CD4-positive, alpha-beta T cell treated with Interferon alpha-2 for 1 hour (primary cell): ENCODE measurements around the gene ADCY9.
"Not testable (repeated sequence)": the region's sequence is repeated elsewhere in the genome, so short reads cannot be mapped to it uniquely, and the experiment has no call there.

Experiments
- DNase-seq, 2 donors: peaks; one replicate each; pipeline ENCODE4 v3.0.0-alpha.2; 2020 to 2022

The ADCY9 gene

DNA sequence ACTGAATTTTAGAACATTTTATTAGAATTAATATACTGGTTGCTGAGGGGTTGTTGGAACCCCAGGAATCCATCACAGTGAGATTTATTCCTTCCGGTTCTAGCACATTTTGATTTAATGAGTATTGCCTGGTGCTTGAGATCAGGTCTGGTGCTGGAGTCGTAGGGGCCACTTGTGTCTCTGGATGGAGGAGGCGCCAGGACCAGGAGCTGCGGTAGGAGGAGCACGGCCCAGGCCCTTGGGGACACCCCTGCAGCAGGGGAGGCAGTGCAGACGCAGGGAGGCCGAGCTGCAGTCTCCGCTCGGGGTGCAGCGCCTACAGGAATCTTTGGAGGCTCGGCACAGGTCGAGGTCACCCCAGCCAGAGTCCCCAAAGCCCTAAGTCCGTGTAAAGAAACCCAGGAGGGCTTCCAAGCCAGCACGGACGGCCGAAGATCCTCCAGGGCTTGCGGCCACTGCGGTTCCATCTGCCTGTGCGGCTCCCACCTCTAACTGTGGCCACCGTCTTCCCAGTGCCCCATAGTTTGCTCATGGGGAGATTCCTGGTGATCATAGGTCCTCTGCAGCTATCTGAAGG, 169.6 kb downstream of the ADCY9 start:
- no peak for DNase-seq

DNA sequence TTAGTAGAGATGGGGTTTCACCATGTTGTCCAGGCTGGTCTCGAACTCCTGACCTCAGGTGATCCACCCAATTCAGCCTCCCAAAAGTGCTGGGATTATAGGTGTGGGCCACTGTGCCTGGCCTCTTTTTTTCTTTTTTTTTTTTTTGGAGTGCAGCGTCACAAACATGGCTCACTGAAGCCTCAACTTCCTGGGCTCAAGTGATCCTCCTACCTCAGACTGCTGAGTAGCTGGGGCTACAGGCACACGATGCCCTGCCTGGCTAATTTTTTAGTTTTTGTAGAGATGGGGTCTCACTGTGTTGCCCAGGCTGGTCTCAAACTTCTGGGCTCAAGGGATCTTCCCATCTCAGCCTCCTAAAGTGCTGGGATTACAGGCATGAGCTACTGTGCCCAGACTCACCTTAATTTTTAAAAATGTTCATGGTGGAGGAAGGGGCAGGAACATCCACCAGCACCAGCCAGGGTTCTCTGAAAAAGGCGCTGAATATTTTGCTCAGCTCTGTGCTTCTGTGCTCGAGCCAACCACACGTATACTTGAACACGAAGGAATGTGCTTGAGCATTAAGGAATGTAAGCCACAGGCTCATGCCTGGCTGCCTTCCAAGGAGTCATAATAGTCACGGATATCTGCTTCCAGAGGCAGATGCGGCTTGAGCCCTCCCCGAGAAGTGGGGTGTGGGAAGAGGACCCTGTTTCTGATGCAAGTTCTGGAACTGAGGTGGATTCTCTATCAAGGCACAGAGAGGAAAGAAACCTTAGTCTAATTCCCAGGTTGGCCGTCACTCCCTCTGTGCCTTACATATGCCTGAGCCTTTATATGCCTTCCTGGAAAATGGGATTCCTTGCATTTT, 170.3 kb downstream of the ADCY9 start:
- no peak for DNase-seq

DNA sequence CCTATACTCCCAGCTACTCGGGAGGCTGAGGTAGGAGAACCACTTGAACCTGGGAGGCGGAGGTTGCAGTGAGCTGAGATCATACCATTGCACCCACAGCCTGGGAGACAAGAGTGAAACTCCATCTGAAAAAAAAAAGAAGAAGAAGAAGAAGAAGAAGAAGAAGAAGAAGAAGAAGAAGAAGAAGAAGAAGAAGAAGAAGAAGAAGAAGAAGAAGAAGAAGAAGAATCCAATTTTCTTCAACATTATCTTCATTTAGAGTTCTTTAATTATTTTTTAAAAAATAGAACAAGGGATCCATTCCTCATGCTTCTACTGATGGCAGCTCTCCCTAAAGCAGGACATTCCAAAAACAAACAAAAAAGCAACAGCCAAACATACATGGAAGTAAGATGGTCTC, 171.8 kb downstream of the ADCY9 start:
- DNase-seq: not testable (repeated sequence)

DNA sequence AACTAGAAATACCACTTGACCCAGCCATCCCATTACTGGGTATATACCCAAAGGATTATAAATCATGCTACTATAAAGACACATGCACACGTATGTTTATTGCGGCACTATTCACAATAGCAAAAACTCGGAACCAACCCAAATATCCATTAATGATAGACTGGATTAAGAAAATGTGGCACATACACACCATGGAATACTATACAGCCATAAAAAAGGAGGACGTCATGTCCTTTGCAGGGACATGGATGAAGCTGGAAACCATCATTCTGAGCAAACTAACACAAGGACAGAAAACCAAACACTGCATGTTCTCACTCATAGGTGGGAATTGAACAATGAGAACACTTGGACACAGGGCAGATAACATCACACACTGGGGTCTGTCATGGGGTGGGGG, 174.1 kb downstream of the ADCY9 start:
- DNase-seq: not testable (repeated sequence)

DNA sequence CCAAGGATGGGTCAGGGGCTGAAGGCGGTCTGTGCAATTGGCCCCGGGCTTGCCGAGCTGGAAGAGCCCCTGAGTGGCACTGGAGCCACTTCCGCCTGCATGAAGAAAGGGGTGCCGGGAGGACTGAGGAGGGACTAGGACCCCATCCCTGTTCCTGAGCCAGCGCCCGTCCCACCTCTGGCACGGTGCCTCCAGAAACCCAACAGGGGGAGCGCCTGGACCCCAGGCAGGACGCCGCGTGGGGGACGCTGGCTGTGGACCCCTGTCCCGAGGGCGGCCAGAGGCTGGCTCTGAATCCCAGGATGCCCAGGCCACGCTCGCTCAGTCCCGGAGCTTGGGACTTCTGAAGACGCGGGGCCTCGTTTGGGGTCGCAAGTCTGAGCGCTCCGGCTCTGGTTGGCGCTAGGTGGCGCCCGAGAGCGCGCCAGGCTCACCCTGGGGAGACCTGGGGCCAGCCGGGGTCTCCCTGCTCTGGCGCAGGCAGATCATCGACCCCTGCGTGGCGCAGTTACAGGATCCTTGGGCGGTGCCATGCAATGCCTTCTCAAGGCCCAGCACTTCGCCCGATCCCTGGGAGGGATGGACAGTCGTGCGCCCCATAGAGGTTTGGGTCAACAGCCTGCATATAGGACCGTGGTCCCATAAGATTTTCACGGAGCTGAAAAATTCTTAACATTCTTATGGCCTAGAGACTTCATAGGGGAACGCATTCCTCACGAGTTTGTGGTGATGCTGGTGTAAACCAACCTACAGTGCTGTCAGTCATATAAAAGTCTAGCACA, 177.2 kb downstream of the ADCY9 start:
- peak; percentile 55 to 67 for DNase-seq

DNA sequence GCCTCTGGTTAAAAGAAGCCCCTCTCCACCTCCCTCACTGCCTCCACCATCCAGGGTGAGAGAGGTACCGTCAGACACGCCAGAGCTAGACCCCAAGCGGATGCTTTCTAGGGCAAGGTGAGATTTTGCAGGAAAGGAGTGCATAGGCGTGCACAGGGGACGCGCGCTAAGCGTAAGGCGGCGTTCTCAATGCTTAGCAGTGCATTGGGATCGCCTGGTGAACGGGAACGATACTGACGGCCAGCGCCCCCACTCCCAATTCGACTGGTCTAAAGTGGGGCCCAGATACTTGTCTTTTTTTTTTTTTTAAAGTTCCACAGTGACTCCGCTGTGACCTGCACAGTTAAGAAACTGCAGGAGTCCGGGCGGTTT, 177.8 kb downstream of the ADCY9 start:
- no peak for DNase-seq

DNA sequence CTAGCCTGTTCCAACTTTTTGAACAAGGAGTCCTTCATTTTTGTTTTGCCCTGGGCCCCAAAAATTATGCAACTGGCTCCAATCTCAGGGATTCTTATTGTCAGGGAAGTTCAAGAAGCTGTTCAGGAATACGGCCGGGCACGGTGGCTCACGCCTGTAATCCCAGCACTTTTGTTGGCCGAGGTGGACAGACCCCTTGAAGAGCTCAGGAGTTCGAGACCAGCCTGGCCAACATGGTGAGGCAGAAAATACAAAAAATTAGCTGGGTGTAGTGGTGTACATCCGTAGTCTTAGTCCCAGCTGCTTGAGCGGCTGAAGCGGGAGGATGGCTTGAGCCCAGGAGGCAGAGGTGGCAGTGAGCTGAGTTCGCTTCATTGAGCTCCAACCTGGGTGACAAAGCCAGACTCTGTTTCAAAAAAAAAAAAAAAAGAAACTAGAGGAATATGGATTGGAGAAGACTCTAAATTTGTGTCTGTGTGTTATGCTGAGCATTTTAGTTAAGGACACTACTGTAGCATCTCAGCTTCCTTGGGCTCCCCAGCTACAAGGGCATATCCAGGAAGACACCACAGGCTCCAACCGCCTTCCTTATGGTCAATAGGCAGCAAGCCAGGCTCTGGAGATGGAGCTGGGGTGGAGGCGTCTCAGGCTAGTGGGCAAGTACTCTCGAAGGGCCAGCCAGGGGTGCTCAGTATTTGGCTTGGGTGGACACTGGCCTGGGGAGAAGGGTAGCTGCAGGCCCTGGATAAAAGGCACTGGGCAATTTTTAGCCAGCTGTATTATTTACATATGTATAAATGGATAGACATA, 179.0 kb downstream of the ADCY9 start:
- DNase-seq: no peak

DNA sequence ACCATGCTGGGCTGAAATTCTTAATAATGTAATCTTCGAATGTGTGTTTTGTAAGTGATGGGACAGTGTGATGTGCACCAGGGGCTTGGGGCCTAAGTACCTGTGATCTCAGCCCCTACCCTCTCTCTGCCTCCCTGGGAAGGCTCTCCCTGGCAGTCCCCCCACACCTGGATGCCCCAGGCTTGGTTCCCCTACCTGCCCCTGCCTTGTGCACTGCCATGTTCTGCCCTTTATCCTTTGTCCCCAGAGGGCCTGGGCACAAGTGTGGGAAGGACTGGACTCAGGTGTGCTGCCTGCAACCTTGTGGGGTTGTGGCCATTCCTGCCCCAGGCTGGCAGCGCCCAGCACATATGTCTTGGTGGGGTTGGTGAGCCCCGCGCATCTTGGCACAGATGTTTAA, 180.3 kb downstream of the ADCY9 start:
- no peak for DNase-seq

DNA sequence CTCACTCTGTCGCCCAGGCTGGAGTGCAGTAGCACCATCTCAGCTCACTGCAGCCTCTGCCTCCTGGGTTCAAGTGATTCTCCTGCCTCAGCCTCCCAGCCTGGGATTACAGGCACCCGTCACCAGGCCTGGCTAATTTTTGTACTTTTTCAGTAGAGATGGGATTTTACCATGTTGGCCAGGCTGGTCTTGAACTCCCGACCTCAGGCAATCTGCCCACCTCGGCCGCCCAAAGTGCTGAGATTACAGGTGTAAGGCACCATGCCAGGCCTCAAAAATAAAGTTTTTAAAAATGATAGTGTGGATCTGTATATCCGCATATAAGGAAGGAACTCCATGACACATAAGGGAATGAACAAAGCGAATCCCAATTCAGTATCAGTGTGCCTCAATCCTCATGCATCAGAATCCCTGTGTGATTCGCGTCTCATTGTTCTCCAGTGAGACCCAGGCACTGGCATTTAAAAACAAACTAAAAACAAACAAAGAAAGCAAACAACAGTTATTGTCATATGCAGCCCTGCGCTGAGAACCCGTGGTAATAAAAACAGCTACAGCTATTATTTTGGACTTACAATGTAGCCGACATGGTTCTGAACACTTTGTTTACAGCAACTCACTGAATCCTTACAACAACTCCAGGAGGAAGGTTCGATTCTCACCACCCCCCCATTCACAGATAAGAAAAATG, 181.6 kb downstream of the ADCY9 start:
- DNase-seq: no peak

DNA sequence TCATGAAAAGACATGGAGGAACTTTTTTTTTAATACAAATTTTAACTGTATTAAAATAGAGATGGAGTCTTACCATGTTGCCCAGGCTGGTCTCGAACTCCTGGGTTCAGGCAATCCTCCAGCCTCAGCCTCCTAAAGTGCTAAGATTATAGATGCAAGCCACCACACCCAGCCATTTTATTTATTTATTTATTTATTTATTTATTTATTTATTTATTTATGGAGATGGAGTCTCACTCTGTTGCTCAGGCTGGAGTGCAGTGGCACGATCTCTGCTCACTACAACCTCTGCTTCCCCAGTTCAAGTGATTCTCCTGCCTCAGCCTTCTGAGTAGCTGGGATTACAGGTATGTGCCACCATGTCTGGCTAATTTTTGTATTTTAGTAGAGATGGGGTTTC, 189.1 kb downstream of the ADCY9 start:
- DNase-seq: not testable (repeated sequence)

DNA sequence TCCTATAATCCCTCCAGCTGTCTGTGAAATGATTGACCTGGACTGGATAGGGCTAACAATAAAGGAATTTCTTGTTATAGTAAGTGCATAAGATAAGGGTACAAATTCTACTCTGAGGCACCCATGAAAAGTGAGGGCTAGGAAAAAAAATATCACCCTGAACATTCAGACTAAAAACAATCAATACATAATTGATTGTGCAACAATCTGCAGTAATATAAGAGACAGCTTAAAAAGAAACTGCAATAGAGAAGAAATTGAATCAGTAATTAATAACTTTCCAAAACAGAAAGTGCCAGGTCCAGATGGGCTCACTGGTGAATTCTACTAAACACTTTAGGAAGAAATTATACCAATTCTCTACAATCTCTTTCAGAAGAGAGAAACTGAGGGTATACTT, 191.5 kb downstream of the ADCY9 start:
- DNase-seq: no peak

DNA sequence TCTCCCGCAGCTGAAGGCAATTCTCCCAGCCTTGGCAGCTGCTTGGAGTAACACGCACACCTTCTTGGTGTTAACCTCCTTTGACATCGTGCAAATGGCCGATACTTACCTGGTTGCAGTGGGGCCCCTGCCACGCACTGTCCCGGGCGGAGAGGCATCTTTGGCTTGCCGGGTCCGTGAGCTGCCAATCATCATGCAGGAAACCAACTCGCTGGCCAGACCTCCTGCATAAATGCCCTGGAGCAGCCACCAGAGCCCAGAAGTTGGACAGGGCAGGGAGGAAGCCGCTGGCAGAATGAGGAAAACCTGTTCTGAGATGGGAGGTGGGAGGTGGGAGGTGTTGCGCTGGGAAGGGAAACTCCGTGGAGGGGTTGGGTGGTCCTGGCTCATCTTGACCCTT, 194.0 kb downstream of the ADCY9 start:
- DNase-seq: no peak

DNA sequence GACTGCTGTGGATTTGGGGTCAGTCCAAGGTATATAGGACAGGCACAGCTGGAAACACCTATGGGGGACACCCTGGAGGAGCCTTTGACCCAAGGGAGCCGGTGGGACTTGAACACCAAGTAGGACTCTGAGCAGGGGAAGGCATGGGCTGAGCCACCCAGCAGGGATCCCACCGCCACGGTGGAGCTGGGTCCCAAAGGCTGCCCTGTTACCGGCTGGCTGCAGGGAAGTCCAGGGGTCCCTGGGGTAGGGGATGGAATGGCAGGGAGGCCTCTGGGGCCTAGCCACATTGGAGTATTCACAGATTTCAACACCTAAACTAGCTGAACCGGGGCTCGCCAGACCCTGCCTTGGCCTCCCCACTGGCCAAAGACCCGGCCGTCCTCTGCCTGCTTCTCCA, 196.0 kb downstream of the ADCY9 start:
- DNase-seq: no peak

DNA sequence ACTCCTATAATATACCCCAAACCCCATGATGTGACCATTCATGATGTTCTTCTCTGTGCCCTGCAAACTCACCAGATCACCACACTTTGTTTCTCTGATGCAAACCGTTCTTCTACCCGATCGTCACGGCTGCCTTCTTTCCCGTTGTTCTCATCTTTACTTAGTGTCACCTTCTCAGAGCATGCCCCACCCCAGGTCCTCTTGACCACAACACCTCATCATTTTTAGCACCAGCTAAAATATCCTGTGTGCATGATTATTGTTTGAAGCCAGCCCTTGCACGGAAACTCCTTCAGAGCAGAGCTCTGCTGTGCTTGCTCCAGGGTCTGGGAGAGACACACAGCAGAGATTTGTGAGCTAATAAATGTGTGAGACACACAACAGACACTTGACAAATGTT, 196.8 kb downstream of the ADCY9 start:
- no peak for DNase-seq

DNA sequence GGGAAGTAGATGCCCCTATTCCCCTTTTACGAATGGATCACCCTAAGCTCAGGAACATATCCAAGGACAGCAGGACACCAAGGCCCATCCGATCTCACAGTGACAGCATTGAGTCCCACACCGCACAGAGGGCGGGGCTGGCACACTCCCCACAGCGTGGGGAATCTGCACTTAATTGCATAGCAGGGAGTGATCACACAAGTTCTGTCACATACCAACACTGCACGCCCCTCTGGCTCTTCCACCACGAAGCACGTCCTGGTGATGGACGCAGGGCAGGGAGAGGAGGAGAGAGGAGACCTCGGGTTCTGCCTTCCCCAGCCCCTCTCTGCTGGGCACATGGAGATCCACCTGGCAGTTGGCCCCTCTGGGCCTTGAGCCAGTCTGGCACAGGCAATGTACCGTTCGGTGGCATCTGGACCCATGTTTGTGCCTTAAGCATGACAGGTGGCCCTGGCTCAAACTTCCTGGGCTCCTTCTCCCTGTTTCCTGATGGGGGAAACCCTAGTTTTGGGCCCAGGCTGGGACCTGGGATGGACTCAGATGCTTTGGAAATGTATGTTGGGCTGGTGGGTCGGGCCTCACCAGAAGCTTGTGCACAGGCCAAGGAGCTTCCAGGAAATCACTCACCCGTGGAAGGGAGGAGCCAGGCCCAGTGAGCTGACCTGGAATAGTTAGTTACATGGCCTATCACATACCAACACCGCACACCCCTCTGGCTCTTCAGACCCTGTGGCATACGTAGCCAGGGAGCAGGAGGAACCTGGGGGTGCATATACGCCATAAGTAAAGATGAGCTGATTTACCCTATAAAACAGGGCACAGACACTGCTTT, 200.6 kb downstream of the ADCY9 start:
- DNase-seq: no peak

DNA sequence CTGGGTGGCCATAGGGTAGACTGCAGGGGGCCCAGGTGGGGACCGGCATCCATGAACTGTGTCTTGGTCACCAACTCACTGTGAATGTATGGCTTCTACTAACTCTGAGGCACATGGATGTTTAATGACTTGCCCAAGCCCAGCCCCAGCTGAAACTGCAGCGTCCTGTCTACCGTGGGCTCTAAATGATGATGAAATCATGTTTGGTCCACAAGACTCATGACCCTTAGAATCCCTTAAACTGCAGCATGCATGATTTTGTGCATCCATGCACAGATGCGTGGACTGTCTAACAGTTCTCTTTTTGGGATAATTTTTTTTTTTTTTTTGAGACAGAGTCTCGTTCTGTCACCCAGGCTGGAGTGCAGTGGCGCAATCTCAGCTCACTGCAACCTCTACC, 203.3 kb downstream of the ADCY9 start:
- DNase-seq: no peak
